GM19240 (cell line): Measurements from ENCODE around the gene CSMD2.

ENCODE experiments used
- DNase-seq: peaks from one replicate; pipeline ENCODE4 v3.0.0; 2011; ENCODE audit warnings: low spot score; ENCODE audit not compliant: insufficient read length

The CSMD2 gene

GRCh38 chr1:33569331-33569730 lies 595.7 kb downstream of the CSMD2 start:
- no peak for DNase-seq

- no peak for DNase-seq
Measured at GRCh38 chr1:33563699-33564098, 601.3 kb downstream of the CSMD2 start.

DNA sequence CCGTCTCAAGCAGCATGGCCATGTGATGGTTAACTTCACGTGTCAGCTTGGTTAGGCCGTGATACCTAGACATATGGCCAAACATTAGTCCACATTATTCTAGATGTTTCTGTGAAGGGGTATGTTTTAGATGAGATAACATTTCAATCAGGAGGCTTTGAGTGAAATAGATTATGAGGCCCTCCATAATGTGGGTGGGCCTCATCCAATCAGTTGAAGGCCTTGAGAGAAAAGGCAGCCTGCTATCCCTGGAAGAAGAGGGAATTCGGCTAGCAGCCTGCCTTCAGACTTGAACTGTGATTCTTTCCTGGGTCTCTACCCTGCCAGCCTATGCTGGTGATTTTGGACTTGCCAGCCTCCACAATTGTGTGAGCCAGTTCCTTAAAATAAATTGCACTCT lies 602.5 kb downstream of the CSMD2 start:
- no peak for DNase-seq

DNA sequence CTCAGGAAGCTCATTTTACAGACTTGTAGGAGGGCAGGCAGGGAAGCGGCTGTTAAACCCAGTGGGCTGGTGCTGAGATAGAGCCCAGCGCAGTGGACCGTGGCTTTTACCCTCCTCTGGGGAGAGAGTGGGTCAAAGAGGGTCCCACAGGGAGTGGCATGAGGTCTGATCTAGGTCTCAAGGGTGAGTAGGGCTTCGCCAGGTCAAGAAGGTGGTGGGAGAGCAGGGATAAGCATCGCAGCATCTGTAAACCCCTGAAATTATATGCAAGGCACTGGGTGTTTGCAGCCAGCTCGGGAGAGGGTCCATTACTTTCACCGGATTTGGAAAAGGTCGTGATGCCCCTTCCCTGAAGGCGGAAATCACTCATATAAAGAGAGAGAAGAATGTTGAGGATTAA lies 603.5 kb downstream of the CSMD2 start:
- no peak for DNase-seq

GRCh38 chr1:33560680-33561079 lies 604.4 kb downstream of the CSMD2 start:
- DNase-seq, result no peak

DNA sequence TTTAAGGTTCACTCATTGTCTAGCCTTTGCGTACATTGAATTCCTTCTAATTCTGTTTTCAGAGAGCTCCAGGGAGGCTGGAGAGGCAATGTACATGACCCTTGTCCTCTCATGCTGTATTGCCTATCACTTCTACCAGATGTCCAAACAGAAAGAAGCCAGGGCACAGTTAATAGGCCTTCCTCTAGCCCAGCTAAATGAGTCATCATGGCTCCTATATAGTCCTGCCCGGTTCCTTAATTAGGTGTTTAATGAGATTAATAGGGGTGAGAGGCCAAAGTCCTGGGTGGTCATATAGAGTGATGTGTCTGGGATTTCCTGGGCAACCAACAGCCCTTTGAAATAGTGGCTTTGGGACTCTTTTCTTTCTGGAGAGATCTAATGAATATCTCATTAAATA lies 616.3 kb downstream of the CSMD2 start:
- DNase-seq, result no peak

GRCh38 chr1:33548319-33548718 lies 616.7 kb downstream of the CSMD2 start:
- no peak for DNase-seq

DNA sequence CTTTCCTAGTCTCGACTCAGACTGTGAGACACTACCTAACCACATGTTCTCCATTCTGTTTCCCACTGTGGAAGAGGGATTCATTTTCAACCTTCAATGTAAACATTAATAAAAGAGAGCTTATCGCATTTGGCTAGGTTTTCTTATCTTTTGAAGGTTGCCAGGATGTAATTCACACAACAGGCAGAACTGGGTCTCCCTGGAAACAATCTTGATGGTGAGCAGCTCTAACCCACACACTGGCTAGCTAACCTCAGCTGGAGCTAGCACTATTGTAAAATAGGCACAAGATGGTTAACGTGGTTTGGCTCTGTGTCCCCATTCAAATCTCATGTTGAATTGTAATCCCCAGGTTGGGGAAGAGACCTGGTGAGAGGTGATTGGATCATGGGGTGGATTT lies 617.5 kb downstream of the CSMD2 start:
- no peak for DNase-seq

- no peak for DNase-seq
Measured at GRCh38 chr1:33541966-33542365, 623.1 kb downstream of the CSMD2 start.

DNA sequence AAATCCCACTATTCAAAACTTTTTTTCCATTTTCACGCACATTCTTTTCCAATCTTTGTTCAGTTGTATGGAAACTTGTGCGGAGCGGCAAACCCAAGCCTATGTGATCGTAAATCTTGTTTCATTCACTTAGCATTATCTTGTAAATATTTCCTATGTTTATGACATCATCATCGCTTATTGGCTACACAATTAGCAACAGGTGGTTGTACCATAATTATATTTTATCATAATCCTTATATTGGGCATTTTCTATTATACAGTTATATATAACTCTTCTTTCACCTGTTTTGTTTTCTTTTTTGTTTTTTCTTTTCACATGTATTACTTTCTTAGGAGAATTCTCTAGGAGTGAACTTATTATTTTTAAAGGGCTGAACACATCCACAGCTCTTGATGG lies 627.1 kb downstream of the CSMD2 start:
- DNase-seq, result no peak

DNA sequence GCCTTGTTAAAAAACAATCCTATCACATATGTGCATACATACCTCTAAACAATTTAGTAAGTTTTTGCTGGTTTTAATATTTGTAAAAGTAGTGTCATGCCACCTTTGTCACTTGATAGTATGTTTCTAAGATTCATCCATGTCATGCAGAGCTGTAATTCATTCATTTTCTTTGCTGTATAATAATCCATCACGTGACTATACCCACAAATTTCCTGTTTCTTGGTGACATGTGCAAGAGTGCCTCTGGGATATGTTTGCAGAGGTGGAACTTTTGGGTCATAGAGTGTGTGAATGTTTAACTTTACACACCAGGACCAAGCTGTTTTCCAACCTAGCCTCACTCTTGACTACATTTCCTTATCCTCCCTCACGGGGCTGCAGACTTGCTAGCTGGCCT lies 629.7 kb downstream of the CSMD2 start:
- no peak for DNase-seq

DNA sequence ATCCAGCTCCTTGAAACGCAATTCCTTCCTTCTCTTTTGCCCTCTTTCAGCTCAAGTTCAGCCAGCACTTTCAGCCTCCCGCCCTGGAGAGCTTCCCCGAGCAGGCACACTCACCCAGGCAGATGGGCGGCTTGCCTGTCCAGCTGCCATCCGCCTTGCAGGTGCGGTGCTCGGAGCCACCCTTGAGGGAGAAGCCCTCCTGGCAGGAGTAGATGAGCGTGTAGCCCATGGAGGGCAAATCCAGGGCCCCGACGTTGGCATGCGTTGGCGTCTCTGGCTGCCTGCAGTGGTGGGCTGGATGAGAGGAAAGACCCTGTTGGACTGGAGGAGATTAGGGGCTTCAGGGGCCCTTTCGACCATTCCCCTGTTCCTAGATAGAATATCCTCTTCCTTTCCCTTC lies 632.1 kb downstream of the CSMD2 start:
- no peak for DNase-seq

GRCh38 chr1:33532250-33532649 lies 632.8 kb downstream of the CSMD2 start:
- no peak for DNase-seq

DNA sequence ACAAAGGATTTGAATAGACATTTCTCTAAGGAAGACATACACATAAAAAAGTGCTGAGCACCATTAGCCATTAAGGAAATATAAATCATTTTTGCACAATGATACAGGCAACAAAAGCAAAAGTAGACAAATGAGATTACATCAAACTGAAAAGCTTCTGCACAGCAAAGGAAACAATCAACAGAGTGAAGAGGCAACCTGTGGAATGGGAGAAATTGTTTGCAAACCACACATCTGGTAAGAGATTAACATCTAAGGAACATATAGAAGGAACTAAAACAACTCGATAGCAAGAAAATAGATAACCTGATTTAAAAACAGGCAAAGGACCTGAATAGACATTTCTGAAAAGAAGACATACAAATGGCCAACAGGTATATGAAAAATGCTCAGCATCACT lies 635.1 kb downstream of the CSMD2 start:
- no peak for DNase-seq

DNA sequence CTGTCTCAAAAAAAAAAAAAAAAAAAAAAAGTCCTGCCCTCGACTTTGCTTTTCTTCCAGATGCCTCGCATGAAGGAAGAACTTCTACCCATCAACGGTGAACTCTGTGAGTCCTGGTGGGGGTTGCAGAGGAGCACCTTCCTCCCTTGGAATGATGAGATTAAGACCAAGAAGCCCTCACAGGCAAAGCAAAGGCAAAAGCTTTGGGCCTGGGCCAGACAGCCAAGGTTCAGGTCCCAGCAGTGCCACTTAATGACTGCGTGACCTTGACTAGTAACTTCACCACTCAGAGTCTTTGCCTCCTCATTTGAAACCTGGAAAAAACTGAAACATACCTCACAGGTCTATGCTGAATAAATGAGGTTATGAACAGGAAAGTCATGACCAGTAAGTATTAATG lies 637.1 kb downstream of the CSMD2 start:
- no peak for DNase-seq

- no peak for DNase-seq
Measured at GRCh38 chr1:33524586-33524985, 640.4 kb downstream of the CSMD2 start.

GRCh38 chr1:33519240-33519884 lies 645.7 kb downstream of the CSMD2 start:
- no peak for DNase-seq

DNA sequence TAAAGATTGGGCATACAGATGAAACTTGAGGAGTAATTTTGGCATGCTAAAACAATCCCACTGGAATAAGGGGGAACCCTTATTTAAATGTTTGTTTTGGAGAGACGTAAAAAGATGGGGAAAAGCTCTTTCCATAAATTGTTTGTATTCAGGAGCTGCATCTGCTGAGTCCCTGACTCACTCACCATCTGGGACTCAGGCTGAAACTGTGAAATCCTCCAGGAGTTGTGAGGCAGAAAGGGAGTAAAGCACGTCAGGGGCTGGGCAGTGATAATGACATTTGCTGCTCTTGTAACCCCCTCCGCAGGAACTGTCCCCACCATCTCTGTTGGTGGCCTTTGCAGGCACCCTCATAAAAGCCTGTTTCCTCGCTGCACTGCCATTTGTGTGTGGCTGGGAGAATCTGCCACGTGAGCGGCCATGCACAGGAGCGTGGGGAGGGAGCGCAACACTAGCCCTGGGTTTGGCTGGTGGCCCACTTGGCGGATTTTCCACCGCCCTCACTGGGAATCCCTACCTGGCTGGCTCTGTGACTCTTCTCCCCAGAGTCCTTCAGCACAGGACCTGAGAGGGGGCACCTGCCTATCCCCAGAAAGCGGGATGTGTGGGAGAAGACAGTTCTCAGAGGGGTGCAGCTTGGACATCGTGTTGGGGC lies 647.3 kb downstream of the CSMD2 start:
- DNase-seq, result no peak

GRCh38 chr1:33516891-33517567 lies 648.0 kb downstream of the CSMD2 start:
- DNase-seq, result no peak

- DNase-seq, result no peak
Measured at GRCh38 chr1:33516428-33516827, 648.6 kb downstream of the CSMD2 start.

DNA sequence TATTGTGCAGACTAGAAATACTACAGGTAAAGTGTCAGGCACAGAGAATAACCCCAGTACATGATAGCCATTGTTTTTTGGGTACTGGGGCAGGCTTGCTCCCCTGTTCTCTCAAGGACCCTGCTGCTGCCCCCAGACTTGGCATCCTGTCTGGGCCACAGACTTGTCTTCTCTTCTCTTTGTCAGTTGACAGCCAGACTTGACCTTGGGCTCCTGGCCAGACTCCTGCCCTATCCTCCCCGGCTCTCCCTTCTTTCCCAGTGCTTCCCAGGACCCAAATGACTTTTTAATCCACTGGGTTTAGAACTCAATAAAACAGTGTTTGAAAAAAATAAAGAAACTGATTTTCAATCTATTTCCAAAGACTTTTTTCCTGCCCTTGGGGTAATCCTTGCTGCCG lies 649.4 kb downstream of the CSMD2 start:
- DNase-seq, result no peak

DNA sequence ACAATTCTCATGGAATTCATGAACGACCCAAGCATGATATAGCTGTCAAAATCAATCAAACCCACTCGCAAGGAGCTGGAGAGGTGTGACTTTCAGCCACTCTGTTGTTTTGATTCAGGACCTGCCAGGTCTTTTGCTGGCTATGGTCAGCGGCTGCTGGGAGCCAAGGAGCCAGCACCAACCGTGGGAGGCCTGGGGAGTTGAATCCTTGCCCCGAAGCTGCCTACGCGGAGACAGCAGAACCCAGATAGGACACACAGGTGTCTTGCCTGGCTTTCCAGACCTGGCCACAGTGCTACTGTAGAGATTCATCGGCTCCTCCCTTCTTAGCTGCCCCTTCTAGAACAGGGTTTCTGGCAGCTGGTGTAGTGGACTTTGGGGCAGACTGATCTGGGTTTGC lies 649.9 kb downstream of the CSMD2 start:
- no peak for DNase-seq
